K562 (cell line): ENCODE results near the gene GCSH. TPM values are rescaled to one million over a fixed set of nuclear protein-coding genes. Genes with fewer than 3 reads are reported as not detected.

Experiments
- ATAC-seq: fragments of 200-7000 bp; cut with Tn5 transposase; 3 replicates; pipeline ENCODE4 v1.9.1; 2020; ENCODE audit warnings: moderate library complexity
- BruUV-seq: library from RNA; stranded (reverse); fragments of 400-500 nt; replicated peaks from 2 replicates; lab custom pipeline; 2021; lab: Mats Ljungman, UMichigan
- CTCF ChIA-PET: fragments of 300-600 bp; formaldehyde crosslinking; extraction: SDS; loops from one replicate; lab custom pipeline; 2021; ENCODE audit warnings: low intra/inter-chr PET ratio; lab: Yijun Ruan, JAX
- POLR2A ChIA-PET: fragments of 300-600, 350-650 bp; sonication (Branson Sonifier 250); formaldehyde crosslinking; extraction: SDS; loops from one replicate; lab custom pipeline; 2021; ENCODE audit warnings: antibody characterized with exemption, inconsistent platforms; lab: Yijun Ruan, JAX
- DNase-seq, 4 experiments: peaks; one replicate each; pipeline versions ENCODE4 v3.0.0 to v3.0.0-alpha.2; 2011 to 2018; ENCODE audit warnings: low spot score in 3 of 4, mixed read lengths in 3 of 4; ENCODE audit errors: extremely low read depth in 1 of 4
- FAIRE-seq: peaks from 2 replicates; lab custom pipeline; 2011; peaks lifted over from hg19 to GRCh38; lab: Jason Lieb, UNC
- H2AFZ ChIP-seq: 2 replicates; pipeline ENCODE4 v1.6.0; 2011; ENCODE audit warnings: low read depth, low read length, control low read depth, inconsistent platforms
- H3K27ac ChIP-seq: fragments of 200-600 bp; 3 replicates; pipeline ENCODE4 v1.8.0; 2011; ENCODE audit warnings: low read depth, mild to moderate bottlenecking, control low read depth, inconsistent platforms, low read length, moderate library complexity, mixed read lengths; ENCODE audit errors: extremely low read depth
- H3K27me3 ChIP-seq, 2 experiments: fragments of 300-600 bp in 1 of 2; 2 replicates in 1 of 2; 3 replicates in 1 of 2; pipeline versions ENCODE4 v1.6.0 to v1.8.0; 2011; ENCODE audit warnings: inconsistent platforms in 2 of 2, low read length in 2 of 2, mild to moderate bottlenecking in 1 of 2, mixed read lengths in 1 of 2, moderate library complexity in 1 of 2; ENCODE audit not compliant: control insufficient read depth in 2 of 2, insufficient read depth in 2 of 2
- H3K36me3 ChIP-seq: fragments of 300-600 bp; 3 replicates; pipeline ENCODE4 v1.8.0; 2011; ENCODE audit warnings: mild to moderate bottlenecking, low read length, inconsistent platforms; ENCODE audit not compliant: control insufficient read depth, insufficient read depth
- H3K4me1 ChIP-seq, 2 experiments: fragments of 200-600 bp in 1 of 2; replicated peaks in 1 of 2; 2 replicates in 1 of 2; 3 replicates in 1 of 2; pipeline versions ENCODE4 v1.5.1 to v1.8.0; 2011; ENCODE audit warnings: inconsistent platforms in 2 of 2, low read length in 2 of 2, mild to moderate bottlenecking in 1 of 2, mixed read lengths in 1 of 2, moderate library complexity in 1 of 2; ENCODE audit not compliant: control insufficient read depth in 2 of 2, insufficient read depth in 2 of 2
- H3K4me2 ChIP-seq: 2 replicates; pipeline ENCODE4 v1.6.1; 2011; ENCODE audit warnings: low read length, control low read depth, inconsistent platforms, mixed read lengths; ENCODE audit not compliant: insufficient read depth
- H3K4me3 ChIP-seq: fragments of 200-600 bp; sonication (generic), shearing (Covaris generic); 2 replicates; pipeline ENCODE4 v1.5.1; 2016; ENCODE audit warnings: control low read depth, inconsistent platforms
- H3K79me2 ChIP-seq: fragments of 200-600 bp; 3 replicates; pipeline ENCODE4 v1.8.0; 2011; ENCODE audit warnings: low read length, inconsistent platforms; ENCODE audit not compliant: control insufficient read depth, insufficient read depth
- H3K9ac ChIP-seq, 2 experiments: 2 replicates each; pipeline versions ENCODE4 v1.6.0 to v1.6.1; 2011; ENCODE audit warnings: low read depth in 2 of 2, low read length in 2 of 2, control low read depth in 1 of 2, inconsistent platforms in 1 of 2, mild to moderate bottlenecking in 1 of 2, mixed read lengths in 1 of 2; ENCODE audit not compliant: insufficient read depth in 1 of 2
- H3K9me1 ChIP-seq: one replicate; pipeline ENCODE4 v1.6.0; 2011; ENCODE audit warnings: inconsistent platforms, mild to moderate bottlenecking, low read length, moderate library complexity; ENCODE audit not compliant: control insufficient read depth, insufficient read depth
- H3K9me3 ChIP-seq: replicated peaks from 2 replicates; pipeline ENCODE4 v1.5.1; 2011; ENCODE audit warnings: low read depth, low read length, inconsistent platforms; ENCODE audit not compliant: control insufficient read depth, insufficient read depth
- H4K20me1 ChIP-seq: replicated peaks from 2 replicates; pipeline ENCODE4 v1.6.1; 2011; ENCODE audit warnings: low read length, inconsistent platforms, mixed read lengths; ENCODE audit not compliant: control insufficient read depth, insufficient read depth
- CEBPB ChIP-seq: fragments of 450-650 bp; IDR thresholded peaks from 2 replicates; pipeline ENCODE4 v1.6.1; 2016; ENCODE audit warnings: missing genetic modification characterization, missing compliant biosample characterization
- EHMT2 ChIP-seq: fragments of 450-650 bp; IDR thresholded peaks from 2 replicates; pipeline ENCODE4 v1.6.1; 2018; ENCODE audit warnings: antibody characterized with exemption
- HCFC1 ChIP-seq: IDR thresholded peaks from 2 replicates; pipeline ENCODE4 v1.6.1; 2012; ENCODE audit warnings: low read depth, low read length, improper control_type of control experiment
- HDAC1 ChIP-seq, 2 experiments: fragments of 450-650 bp; IDR thresholded peaks; 2 replicates each; pipeline ENCODE4 v1.6.1; 2016 to 2017; ENCODE audit warnings: inconsistent platforms in 1 of 2, mild to moderate bottlenecking in 1 of 2, moderate library complexity in 1 of 2
- HNRNPK ChIP-seq: fragments of 200-400 bp; formaldehyde crosslinking; IDR thresholded peaks from one replicate; pipeline ENCODE4 v1.6.1; 2018; ENCODE audit warnings: mild to moderate bottlenecking, low read depth, low read length; ENCODE audit not compliant: poor library complexity, severe bottlenecking
- NCOA2 ChIP-seq, 2 experiments: fragments of 450-650 bp; IDR thresholded peaks; 2 replicates each; pipeline ENCODE4 v1.6.1; 2018; ENCODE audit warnings: mild to moderate bottlenecking in 2 of 2, moderate library complexity in 1 of 2; ENCODE audit not compliant: partially characterized antibody in 2 of 2
- NEUROD1 ChIP-seq: fragments of 150-350 bp; IDR thresholded peaks from 2 replicates; pipeline ENCODE4 v1.6.1; 2014; ENCODE audit warnings: borderline replicate concordance, low read length, low read depth; ENCODE audit not compliant: partially characterized antibody
- NFATC3 ChIP-seq: fragments of 450-650 bp; IDR thresholded peaks from 2 replicates; pipeline ENCODE4 v1.6.1; 2017; ENCODE audit warnings: mild to moderate bottlenecking
- RNF2 ChIP-seq: sonication (generic); IDR thresholded peaks from 2 replicates; pipeline ENCODE4 v1.6.1; 2016
- RNF219 ChIP-seq: fragments of 250-450 bp; sonication (Bioruptor Pico); IDR thresholded peaks from 2 replicates; pipeline ENCODE4 v1.5.0; 2022; ENCODE audit warnings: mild to moderate bottlenecking
- SP1 ChIP-seq: sonication (generic); formaldehyde crosslinking; IDR thresholded peaks from 2 replicates; pipeline ENCODE4 v1.8.1; 2022; ENCODE audit warnings: mild to moderate bottlenecking, missing genetic modification reagents
- SUPT5H ChIP-seq: fragments of 450-650 bp; IDR thresholded peaks from 2 replicates; pipeline ENCODE4 v1.6.1; 2016
- ZNF766 ChIP-seq: fragments of 200-800 bp; sonication (Bioruptor generic); conservative IDR thresholded peaks from 2 replicates; pipeline ENCODE4 v1.6.1; 2016; ENCODE audit warnings: missing genetic modification characterization, missing compliant biosample characterization
- WGBS: fragments of 100-300 bp; shearing (Covaris generic); methylation state at CpG from one replicate; pipeline ENCODE4 v1.1.6; 2016; ENCODE audit warnings: low coverage, mixed read lengths; ENCODE audit not compliant: insufficient coverage; ENCODE audit errors: missing lambda C conversion rate; 5-methylcytosine and 5-hydroxymethylcytosine counted together
- in situ Hi-C: fragments of 300-500 bp; cut with MboI; formaldehyde crosslinking; loops from 4 replicates; pipeline ENCODE4 v1.15.0; 2018; ENCODE audit warnings: inconsistent platforms, mixed read lengths
- intact Hi-C: fragments of 100-400 bp; cut with micrococcal nuclease; formaldehyde crosslinking; loops from 2 replicates; pipeline ENCODE4 v1.14.2; 2022
- polyA plus RNA-seq, 8 experiments: library from polyadenylated mRNA; depleted of rRNA in 4 of 8; stranded (reverse) in 5 of 8; unstranded in 3 of 8; fragments of >200 nt; fragmentation: Nextera tagmentation in 2 of 8; fragmentation: Illumina TruSeq in 1 of 8; extraction: Ambion mirVana in 2 of 8; extraction: Trizol in 1 of 8; gene quantifications; 2 replicates each; pipeline versions ENCODE4 v1.2.1 to v1.2.3, GENCODE V29; 2011 to 2014; ENCODE audit warnings: inconsistent platforms in 1 of 8, missing spikeins in 1 of 8
- total RNA-seq, 7 experiments: library from RNA; depleted of rRNA in 6 of 7; stranded (reverse); fragments of >200 nt in 6 of 7; fragmentation: Illumina TruSeq in 2 of 7; extraction: Trizol in 2 of 7; gene quantifications; 2 replicates each; pipeline versions ENCODE4 v1.2.1 to v1.2.3, GENCODE V29; 2011 to 2021; ENCODE audit warnings: low replicate concordance in 1 of 7
- TF ChIP-seq, protein P1 (sequence below): fragments of 450-650 bp; IDR thresholded peaks from 2 replicates; pipeline ENCODE4 v1.6.1; 2014; ENCODE audit warnings: low read depth, mild to moderate bottlenecking, moderate library complexity, borderline replicate concordance
- TF ChIP-seq, protein P2 (sequence below), 2 experiments: fragments of 450-650 bp; IDR thresholded peaks; 2 replicates each; pipeline ENCODE4 v1.6.1; 2018; ENCODE audit warnings: mild to moderate bottlenecking in 2 of 2, low read depth in 1 of 2; ENCODE audit not compliant: partially characterized antibody in 2 of 2

GCSH gene
- total and polyA plus RNA-seq, 9 of the 15 experiments (the other 6 are each of a cell fraction or from before 2014, with no cell fraction given), result 35.0 to 121 (median 89.0) TPM

GRCh38 chr16:81096715-81097208 is 567 bp upstream of the GCSH start:
- intact Hi-C loops, result loop anchor here (1.0 to 5.0 kb wide), 3 partner anchors 20 to 89 kb away; partner anchors contain the start of genes ATMIN, C16orf46 and CENPN
- TSS peak; percentile 95 for BruUV-seq
- POLR2A ChIA-PET, result interaction anchor here (1.6 kb wide), 1 partner anchor 78 kb away, joined by 3 read pairs; no protein-coding TSS in a partner anchor
- DNase-seq (peak in 2 of 4 experiments; percentile 46 to 85), FAIRE-seq (no peak), ATAC-seq (peak; percentile 66)
- H3K4me2 ChIP-seq, result peak overlapping the region; percentile 78
- H3K27ac ChIP-seq, result peak overlapping the region; percentile 86
- H3K79me2 ChIP-seq, result peaks cover 44% of the 10 kb centered on the region
- H3K4me3 ChIP-seq, result peak overlapping the region; percentile 22
- no peaks in the 10 kb centered on the region for H3K9me3 ChIP-seq
- H3K9me1 ChIP-seq, result no peaks in the 10 kb centered on the region
- H4K20me1 ChIP-seq, result no peaks in the 10 kb centered on the region
- H3K4me1 ChIP-seq, result peaks cover 21 to 26% of the 10 kb centered on the region in 2 experiments
- 3% methylated on average over 8 of the region's 8 CpGs for WGBS
- CTCF ChIA-PET, result interaction anchor here (0.6 kb wide), 1 partner anchor 62 kb away, joined by 6 read pairs; no protein-coding TSS in a partner anchor
- no peaks in the 10 kb centered on the region for H3K27me3 ChIP-seq
- H3K36me3 ChIP-seq, result peaks cover 22% of the 10 kb centered on the region; the same call in 2 of the 3 replicates
- in situ Hi-C loops, result no loop called here
- peak overlapping the region; percentile 94 for H2AFZ ChIP-seq
- peak overlapping the region in 1 of 2 experiments; percentile 65; a peak in 3 of 4 replicates for H3K9ac ChIP-seq
- no peak for TF ChIP-seq RNF219 (CRISPR knock-in tag)
- peak in 1 of 2 experiments; percentile 62; a peak in 2 of 4 replicates for TF ChIP-seq HDAC1 (IDR thresholded peaks at IDR 0.05)
- no peak for TF ChIP-seq NEUROD1
- TF ChIP-seq NFATC3, result no peak
- TF ChIP-seq RNF2, result no peak
- peak; percentile 1; the same call in 1 of the 2 replicates for TF ChIP-seq SP1 (CRISPR knock-in tag)
- TF ChIP-seq, protein P1, sequence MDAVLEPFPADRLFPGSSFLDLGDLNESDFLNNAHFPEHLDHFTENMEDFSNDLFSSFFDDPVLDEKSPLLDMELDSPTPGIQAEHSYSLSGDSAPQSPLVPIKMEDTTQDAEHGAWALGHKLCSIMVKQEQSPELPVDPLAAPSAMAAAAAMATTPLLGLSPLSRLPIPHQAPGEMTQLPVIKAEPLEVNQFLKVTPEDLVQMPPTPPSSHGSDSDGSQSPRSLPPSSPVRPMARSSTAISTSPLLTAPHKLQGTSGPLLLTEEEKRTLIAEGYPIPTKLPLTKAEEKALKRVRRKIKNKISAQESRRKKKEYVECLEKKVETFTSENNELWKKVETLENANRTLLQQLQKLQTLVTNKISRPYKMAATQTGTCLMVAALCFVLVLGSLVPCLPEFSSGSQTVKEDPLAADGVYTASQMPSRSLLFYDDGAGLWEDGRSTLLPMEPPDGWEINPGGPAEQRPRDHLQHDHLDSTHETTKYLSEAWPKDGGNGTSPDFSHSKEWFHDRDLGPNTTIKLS, result peak; percentile 44; the same call in 1 of the 2 replicates
- TF ChIP-seq HNRNPK, result no peak
- TF ChIP-seq CEBPB (tag), result 0 out of 2 replicates have a peak, but pooled peaks have one; percentile 7
- TF ChIP-seq ZNF766, result peak; percentile 87
- peak; percentile 60 for TF ChIP-seq SUPT5H
- no peak for TF ChIP-seq HCFC1
- TF ChIP-seq NCOA2 (IDR thresholded peaks at IDR 0.05; ENCODE audit: partially characterized antibody in 2 of 2), result no peak
- TF ChIP-seq EHMT2, result peak; percentile 95
- TF ChIP-seq, protein P2, sequence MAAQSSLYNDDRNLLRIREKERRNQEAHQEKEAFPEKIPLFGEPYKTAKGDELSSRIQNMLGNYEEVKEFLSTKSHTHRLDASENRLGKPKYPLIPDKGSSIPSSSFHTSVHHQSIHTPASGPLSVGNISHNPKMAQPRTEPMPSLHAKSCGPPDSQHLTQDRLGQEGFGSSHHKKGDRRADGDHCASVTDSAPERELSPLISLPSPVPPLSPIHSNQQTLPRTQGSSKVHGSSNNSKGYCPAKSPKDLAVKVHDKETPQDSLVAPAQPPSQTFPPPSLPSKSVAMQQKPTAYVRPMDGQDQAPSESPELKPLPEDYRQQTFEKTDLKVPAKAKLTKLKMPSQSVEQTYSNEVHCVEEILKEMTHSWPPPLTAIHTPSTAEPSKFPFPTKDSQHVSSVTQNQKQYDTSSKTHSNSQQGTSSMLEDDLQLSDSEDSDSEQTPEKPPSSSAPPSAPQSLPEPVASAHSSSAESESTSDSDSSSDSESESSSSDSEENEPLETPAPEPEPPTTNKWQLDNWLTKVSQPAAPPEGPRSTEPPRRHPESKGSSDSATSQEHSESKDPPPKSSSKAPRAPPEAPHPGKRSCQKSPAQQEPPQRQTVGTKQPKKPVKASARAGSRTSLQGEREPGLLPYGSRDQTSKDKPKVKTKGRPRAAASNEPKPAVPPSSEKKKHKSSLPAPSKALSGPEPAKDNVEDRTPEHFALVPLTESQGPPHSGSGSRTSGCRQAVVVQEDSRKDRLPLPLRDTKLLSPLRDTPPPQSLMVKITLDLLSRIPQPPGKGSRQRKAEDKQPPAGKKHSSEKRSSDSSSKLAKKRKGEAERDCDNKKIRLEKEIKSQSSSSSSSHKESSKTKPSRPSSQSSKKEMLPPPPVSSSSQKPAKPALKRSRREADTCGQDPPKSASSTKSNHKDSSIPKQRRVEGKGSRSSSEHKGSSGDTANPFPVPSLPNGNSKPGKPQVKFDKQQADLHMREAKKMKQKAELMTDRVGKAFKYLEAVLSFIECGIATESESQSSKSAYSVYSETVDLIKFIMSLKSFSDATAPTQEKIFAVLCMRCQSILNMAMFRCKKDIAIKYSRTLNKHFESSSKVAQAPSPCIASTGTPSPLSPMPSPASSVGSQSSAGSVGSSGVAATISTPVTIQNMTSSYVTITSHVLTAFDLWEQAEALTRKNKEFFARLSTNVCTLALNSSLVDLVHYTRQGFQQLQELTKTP (IDR thresholded peaks at IDR 0.05; ENCODE audit: low read depth in 1 of 2, partially characterized antibody in 2 of 2), result no peak
